SU-DHL-6 (cell line): ENCODE data around the gene SUV39H2.

Experiments used
- H2AFZ ChIP-seq: fragments of 200-600 bp; sonication (generic); 2 replicates; pipeline ENCODE4 v1.6.1; 2014; ENCODE audit warnings: low read depth, mild to moderate bottlenecking, moderate library complexity, mixed read lengths, antibody characterized with exemption, low read length; ENCODE audit not compliant: severe bottlenecking
- H3F3A ChIP-seq: fragments of 200-600 bp; shearing (Covaris generic); 2 replicates; pipeline ENCODE4 v1.6.0; 2016; ENCODE audit warnings: antibody characterized with exemption, mild to moderate bottlenecking; ENCODE audit not compliant: insufficient read depth
- H3K27ac ChIP-seq: fragments of 200-600 bp; sonication (generic); 2 replicates; pipeline ENCODE4 v1.5.1; 2016; ENCODE audit warnings: low read depth, mild to moderate bottlenecking, low read length, moderate library complexity, mixed read lengths
- H3K27me3 ChIP-seq: fragments of 200-600 bp; sonication (generic), shearing (Covaris generic); 2 replicates; pipeline ENCODE4 v1.6.0; 2014; ENCODE audit warnings: mild to moderate bottlenecking, low read length
- H3K36me3 ChIP-seq: fragments of 200-600 bp; sonication (generic); 2 replicates; pipeline ENCODE4 v1.6.1; 2014; ENCODE audit warnings: mild to moderate bottlenecking, low read length, mixed read lengths
- H3K4me2 ChIP-seq: fragments of 300-600, 200-600 bp; shearing (Covaris generic), sonication (generic); 2 replicates; pipeline ENCODE4 v1.6.0; 2014; ENCODE audit warnings: low read length, low read depth, mild to moderate bottlenecking; ENCODE audit not compliant: poor library complexity, severe bottlenecking
- H3K4me3 ChIP-seq: fragments of 200-600 bp; sonication (generic); 2 replicates; pipeline ENCODE4 v1.5.1; 2014; ENCODE audit warnings: antibody characterized with exemption, low read length, mild to moderate bottlenecking, mixed read lengths; ENCODE audit not compliant: insufficient read depth, poor library complexity, severe bottlenecking
- H3K79me2 ChIP-seq: fragments of 200-600 bp; sonication (generic); 2 replicates; pipeline ENCODE4 v1.6.1; 2014; ENCODE audit warnings: mild to moderate bottlenecking, low read length, moderate library complexity; ENCODE audit not compliant: insufficient read depth
- H3K9ac ChIP-seq: fragments of 200-600 bp; sonication (generic); 2 replicates; pipeline ENCODE4 v1.7.0; 2014; ENCODE audit warnings: mild to moderate bottlenecking, low read length
- H3K9me2 ChIP-seq: fragments of 200-600 bp; sonication (generic); replicated peaks from 2 replicates; pipeline ENCODE4 v1.6.1; 2014; ENCODE audit warnings: low read length; ENCODE audit not compliant: insufficient read depth
- H3K9me3 ChIP-seq: fragments of 200-600 bp; sonication (generic); 2 replicates; pipeline ENCODE4 v1.6.1; 2014; ENCODE audit warnings: low read length, mixed read lengths; ENCODE audit not compliant: insufficient read depth
- H4K20me1 ChIP-seq: fragments of 200-600 bp; sonication (generic); 2 replicates; pipeline ENCODE4 v1.6.1; 2014; ENCODE audit warnings: low read depth, mild to moderate bottlenecking, antibody characterized with exemption, low read length, moderate library complexity, mixed read lengths
- CTCF ChIP-seq: fragments of 200-600 bp; sonication (generic); IDR thresholded peaks from one replicate; pipeline ENCODE4 v1.5.1; 2017; ENCODE audit warnings: antibody characterized with exemption, mild to moderate bottlenecking, low read length, moderate library complexity; ENCODE audit not compliant: insufficient read depth, poor library complexity, severe bottlenecking
- EZH2phosphoT487 ChIP-seq: fragments of 200-600 bp; sonication (generic), shearing (Covaris generic); conservative IDR thresholded peaks from 2 replicates; pipeline ENCODE4 v1.6.1; 2018; ENCODE audit warnings: mild to moderate bottlenecking, antibody characterized with exemption, low read length, moderate library complexity, mixed read lengths

SUV39H2 gene

GRCh38 chr10:14945108-14945507 is 66.4 kb downstream of the SUV39H2 start:
- H2AFZ ChIP-seq = no peak overlapping the region
- peaks cover 56% of the 10 kb centered on the region for H3K79me2 ChIP-seq
- H3F3A ChIP-seq = no peaks in the 10 kb centered on the region
- no peaks in the 10 kb centered on the region for H3K27me3 ChIP-seq
- H4K20me1 ChIP-seq = peaks cover 15% of the 10 kb centered on the region
- H3K4me2 ChIP-seq = no peak overlapping the region
- H3K9me3 ChIP-seq = no peaks in the 10 kb centered on the region
- no peak for TF ChIP-seq CTCF
- TF ChIP-seq EZH2phosphoT487 = no peak
- no peak overlapping the region for H3K4me3 ChIP-seq
- no peak overlapping the region for H3K27ac ChIP-seq
- peaks cover 29% of the 10 kb centered on the region for H3K36me3 ChIP-seq
- no peak overlapping the region for H3K9ac ChIP-seq
- H3K9me2 ChIP-seq = no peaks in the 10 kb centered on the region

- no peaks in the 10 kb centered on the region for H3K9me2 ChIP-seq
- H3K4me2 ChIP-seq = no peak overlapping the region
- no peaks in the 10 kb centered on the region for H3K27me3 ChIP-seq
- H3K9me3 ChIP-seq = no peaks in the 10 kb centered on the region
- peaks cover 3% of the 10 kb centered on the region; the same call in 1 of the 2 replicates for H3F3A ChIP-seq
- TF ChIP-seq CTCF (no peak), EZH2phosphoT487 (no peak)
- H3K4me3 ChIP-seq = no peak overlapping the region
- H4K20me1 ChIP-seq = peaks cover 23% of the 10 kb centered on the region
- no peak overlapping the region for H2AFZ ChIP-seq
- peaks cover 77% of the 10 kb centered on the region for H3K79me2 ChIP-seq
- no peak overlapping the region for H3K27ac ChIP-seq
- peaks cover 29% of the 10 kb centered on the region for H3K36me3 ChIP-seq
- no peak overlapping the region for H3K9ac ChIP-seq
Measured at GRCh38 chr10:14947268-14947667, 68.6 kb downstream of the SUV39H2 start.

GRCh38 chr10:14949291-14949690 is 70.6 kb downstream of the SUV39H2 start:
- no peak overlapping the region for H3K4me2 ChIP-seq
- peaks cover 12% of the 10 kb centered on the region for H3F3A ChIP-seq
- no peak overlapping the region for H3K9ac ChIP-seq
- H3K36me3 ChIP-seq = peaks cover 27% of the 10 kb centered on the region
- no peak overlapping the region for H3K4me3 ChIP-seq
- peaks cover 82% of the 10 kb centered on the region for H3K79me2 ChIP-seq
- no peaks in the 10 kb centered on the region for H3K27me3 ChIP-seq
- no peaks in the 10 kb centered on the region for H3K9me3 ChIP-seq
- H3K9me2 ChIP-seq = no peaks in the 10 kb centered on the region
- H3K27ac ChIP-seq = no peak overlapping the region
- peaks cover 23% of the 10 kb centered on the region for H4K20me1 ChIP-seq
- TF ChIP-seq CTCF (no peak), EZH2phosphoT487 (no peak)
- no peak overlapping the region for H2AFZ ChIP-seq
